HG03159 (cell line): Measurements from ENCODE around the gene TUBA3D.
"Not testable (repeated sequence)": the region's sequence is repeated elsewhere in the genome, so short reads cannot be mapped to it uniquely, and the experiment has no call there.

Experiments used
- ATAC-seq: cut with Tn5 transposase; IDR thresholded peaks from one replicate; pipeline ENCODE4 v1.9.1; 2021; ENCODE audit warnings: mild to moderate bottlenecking, moderate library complexity; ENCODE audit not compliant: unreplicated experiment

The TUBA3D gene

GRCh38 chr2:131475831-131476230, at the start of gene TUBA3D:
Gene TUBA3D (plus strand): TSS chr2:131476119. CDS start chr2:131476200, 81 bp downstream.
- no peak for ATAC-seq

GRCh38 chr2:131426727-131427126, 49.2 kb upstream of the TUBA3D start:
- ATAC-seq: no peak

GRCh38 chr2:131431336-131431735, 44.6 kb upstream of the TUBA3D start:
- ATAC-seq: no peak

GRCh38 chr2:131440742-131441468, 35.0 kb upstream of the TUBA3D start:
- not testable (repeated sequence) for ATAC-seq

- not testable (repeated sequence) for ATAC-seq
These were observed 31.0 kb upstream of the TUBA3D start for GRCh38 chr2:131444736-131445514.

- ATAC-seq: not testable (repeated sequence)
These were observed 30.5 kb upstream of the TUBA3D start for GRCh38 chr2:131445515-131445797.

- ATAC-seq: no peak
These were observed 30.0 kb upstream of the TUBA3D start for GRCh38 chr2:131445896-131446295.

GRCh38 chr2:131447981-131448380, 27.9 kb upstream of the TUBA3D start:
- ATAC-seq: not testable (repeated sequence)

GRCh38 chr2:131451265-131451949, 24.5 kb upstream of the TUBA3D start:
- peak; percentile 78 for ATAC-seq

- ATAC-seq: not testable (repeated sequence)
These were observed 21.0 kb upstream of the TUBA3D start for GRCh38 chr2:131454914-131455313.

- ATAC-seq: not testable (repeated sequence)
These were observed 8.2 kb upstream of the TUBA3D start for GRCh38 chr2:131467722-131468121.

- not testable (repeated sequence) for ATAC-seq
These were observed 5.0 kb upstream of the TUBA3D start for GRCh38 chr2:131470944-131471343.

- not testable (repeated sequence) for ATAC-seq
These were observed 4.3 kb upstream of the TUBA3D start for GRCh38 chr2:131471624-131472023.

- not testable (repeated sequence) for ATAC-seq
These were observed 2.7 kb upstream of the TUBA3D start for GRCh38 chr2:131473266-131473665.

GRCh38 chr2:131476363-131476762, 444 bp downstream of the TUBA3D start:
- not testable (repeated sequence) for ATAC-seq

- not testable (repeated sequence) for ATAC-seq
These were observed 1.3 kb downstream of the TUBA3D start for GRCh38 chr2:131477227-131477626.

- ATAC-seq: not testable (repeated sequence)
These were observed 2.3 kb downstream of the TUBA3D start for GRCh38 chr2:131478074-131478849.

- not testable (repeated sequence) for ATAC-seq
These were observed 3.0 kb downstream of the TUBA3D start for GRCh38 chr2:131478850-131479461.

GRCh38 chr2:131480351-131480750, 4.4 kb downstream of the TUBA3D start:
- not testable (repeated sequence) for ATAC-seq

- ATAC-seq: not testable (repeated sequence)
These were observed 6.7 kb downstream of the TUBA3D start for GRCh38 chr2:131482506-131483155.
